OCI-LY7 (cell line): ENCODE results near the gene FBLN5. TPM values are rescaled to one million over a fixed set of nuclear protein-coding genes. Genes with fewer than 3 reads are reported as not detected.

ENCODE experiments used
- BruUV-seq: library from RNA; stranded (reverse); fragments of 400-500 nt; replicated peaks from 2 replicates; lab custom pipeline; 2021; lab: Mats Ljungman, UMichigan
- CTCF ChIA-PET: fragments of 300-600 bp; sonication (Branson Sonifier 250); formaldehyde crosslinking; loops from one replicate; lab custom pipeline; 2022; ENCODE audit warnings: antibody characterized with exemption; ENCODE audit not compliant: unreplicated experiment; lab: Charles Lee
- POLR2A ChIA-PET: fragments of 300-600 bp; sonication (Branson Sonifier 250); formaldehyde crosslinking; loops from one replicate; lab custom pipeline; 2022; ENCODE audit warnings: antibody characterized with exemption; lab: Charles Lee
- DNase-seq: peaks from one replicate; pipeline ENCODE4 v3.0.0-alpha.2; 2015; ENCODE audit warnings: low spot score
- H2AFZ ChIP-seq: fragments of 200-600 bp; sonication (generic), shearing (Covaris generic); 2 replicates; pipeline ENCODE4 v1.6.1; 2014; ENCODE audit warnings: mild to moderate bottlenecking, antibody characterized with exemption, low read length, moderate library complexity
- H3K27ac ChIP-seq: fragments of 200-600 bp; sonication (generic); 2 replicates; pipeline ENCODE4 v1.5.1; 2014; ENCODE audit warnings: mixed run types, low read depth, mild to moderate bottlenecking, moderate library complexity, low read length, inconsistent platforms; ENCODE audit not compliant: poor library complexity, severe bottlenecking
- H3K36me3 ChIP-seq: fragments of 200-600 bp; sonication (generic); 2 replicates; pipeline ENCODE4 v1.6.1; 2014; ENCODE audit warnings: mild to moderate bottlenecking, antibody characterized with exemption, low read length, moderate library complexity, mixed read lengths; ENCODE audit not compliant: insufficient read depth
- H3K4me1 ChIP-seq: fragments of 200-600 bp; sonication (generic); 2 replicates; pipeline ENCODE4 v1.5.1; 2014; ENCODE audit warnings: mild to moderate bottlenecking, low read length; ENCODE audit not compliant: insufficient read depth, poor library complexity, severe bottlenecking
- H3K4me2 ChIP-seq: fragments of 200-600 bp; sonication (generic); 2 replicates; pipeline ENCODE4 v1.6.1; 2014; ENCODE audit warnings: mild to moderate bottlenecking, low read length
- H3K4me3 ChIP-seq: fragments of 200-600 bp; sonication (generic); 2 replicates; pipeline ENCODE4 v1.5.1; 2014; ENCODE audit warnings: mild to moderate bottlenecking, low read depth, low read length; ENCODE audit not compliant: poor library complexity, severe bottlenecking
- H3K79me2 ChIP-seq: fragments of 200-600 bp; sonication (generic); 2 replicates; pipeline ENCODE4 v1.6.1; 2016; ENCODE audit warnings: low read depth, mild to moderate bottlenecking, low read length, moderate library complexity, mixed read lengths; ENCODE audit not compliant: insufficient read depth
- H3K9me2 ChIP-seq: fragments of 200-600 bp; sonication (generic); 2 replicates; pipeline ENCODE4 v1.6.1; 2016; ENCODE audit warnings: mild to moderate bottlenecking, low read length, mixed read lengths; ENCODE audit not compliant: insufficient read depth
- H3K9me3 ChIP-seq: fragments of 200-600 bp; sonication (generic); 2 replicates; pipeline ENCODE4 v1.6.1; 2014; ENCODE audit warnings: mild to moderate bottlenecking, mixed run types, low read length, mixed read lengths
- H4K20me1 ChIP-seq: fragments of 200-600 bp; sonication (generic); 2 replicates; pipeline ENCODE4 v1.6.1; 2014; ENCODE audit warnings: mild to moderate bottlenecking, antibody characterized with exemption, low read length, moderate library complexity, mixed read lengths; ENCODE audit not compliant: insufficient read depth
- CTCF ChIP-seq: fragments of 200-600 bp; sonication (generic); conservative IDR thresholded peaks from 2 replicates; pipeline ENCODE4 v1.5.1; 2014; ENCODE audit warnings: mild to moderate bottlenecking, antibody characterized with exemption, low read length, moderate library complexity, mixed read lengths
- EZH2phosphoT487 ChIP-seq: fragments of 200-600 bp; sonication (generic); IDR thresholded peaks from 2 replicates; pipeline ENCODE4 v1.6.1; 2018; ENCODE audit warnings: low read depth, borderline replicate concordance, mild to moderate bottlenecking, mixed run types, antibody characterized with exemption, low read length, moderate library complexity, mixed read lengths
- intact Hi-C: fragments of 100-400 bp; cut with micrococcal nuclease; formaldehyde crosslinking; loops from one replicate; pipeline ENCODE4 v1.10.0; 2022; ENCODE audit not compliant: unreplicated experiment
- total RNA-seq, 2 experiments: library from RNA; depleted of rRNA in 1 of 2; stranded (reverse); fragments of >200 nt in 1 of 2; shearing (Covaris generic) in 1 of 2; gene quantifications; 2 replicates each; pipeline ENCODE4 v1.2.3, GENCODE V29; 2014 to 2022

Gene FBLN5
- total RNA-seq, 2 experiments from 2014 or later = 0.91 to 2.3 TPM

GRCh38 chr14:91886961-91887360 lies 60.5 kb downstream of the FBLN5 start:
- Histone ChIP-seq H3K4me2 (no peak overlapping the region), H3K9me3 (no peaks in the 10 kb centered on the region), H3K27ac (no peak overlapping the region), H3K36me3 (no peaks in the 10 kb centered on the region), H4K20me1 (no peaks in the 10 kb centered on the region), H3K4me3 (no peak overlapping the region), H3K4me1 (no peaks in the 10 kb centered on the region), H2AFZ (no peak overlapping the region), H3K79me2 (no peaks in the 10 kb centered on the region), H3K9me2 (no peaks in the 10 kb centered on the region)
- BruUV-seq = no TSS peak
- TF ChIP-seq EZH2phosphoT487 = no peak
- no peak for TF ChIP-seq CTCF
- CTCF ChIA-PET = no interaction called here
- no peak for DNase-seq
- intact Hi-C loops = no loop called here
- POLR2A ChIA-PET = no interaction called here

- Histone ChIP-seq H3K4me1 (no peaks in the 10 kb centered on the region), H3K4me2 (no peak overlapping the region), H2AFZ (no peak overlapping the region), H3K27ac (no peak overlapping the region), H3K79me2 (no peaks in the 10 kb centered on the region), H3K9me2 (no peaks in the 10 kb centered on the region), H3K36me3 (no peaks in the 10 kb centered on the region), H4K20me1 (no peaks in the 10 kb centered on the region), H3K4me3 (no peak overlapping the region), H3K9me3 (no peaks in the 10 kb centered on the region)
- intact Hi-C loops = no loop called here
- POLR2A ChIA-PET = no interaction called here
- DNase-seq = no peak
- TF ChIP-seq EZH2phosphoT487 (no peak), CTCF (no peak)
- CTCF ChIA-PET = no interaction called here
- BruUV-seq = no TSS peak
Observed at GRCh38 chr14:91885839-91886238, 61.7 kb downstream of the FBLN5 start.

GRCh38 chr14:91885113-91885712 lies 62.3 kb downstream of the FBLN5 start:
- TF ChIP-seq CTCF (no peak), EZH2phosphoT487 (no peak)
- Histone ChIP-seq H3K4me3 (no peak overlapping the region), H4K20me1 (no peaks in the 10 kb centered on the region), H3K9me2 (no peaks in the 10 kb centered on the region), H3K9me3 (no peaks in the 10 kb centered on the region), H3K27ac (no peak overlapping the region), H3K4me1 (no peaks in the 10 kb centered on the region), H3K36me3 (no peaks in the 10 kb centered on the region), H3K4me2 (no peak overlapping the region), H2AFZ (no peak overlapping the region), H3K79me2 (no peaks in the 10 kb centered on the region)
- no TSS peak for BruUV-seq
- no peak for DNase-seq
- ChIA-PET CTCF (no interaction called here), POLR2A (no interaction called here)
- intact Hi-C loops = no loop called here
